ENCODE data around the gene TTC39C. TPM values are rescaled to one million over a fixed set of nuclear protein-coding genes. Genes with fewer than 3 reads are reported as not detected.

TTC39C gene
- total and polyA plus RNA-seq, 2 of the 8 experiments (the other 6 are each of a cell fraction or from before 2014, with no cell fraction given): 8.1 to 79.1 TPM

DNA sequence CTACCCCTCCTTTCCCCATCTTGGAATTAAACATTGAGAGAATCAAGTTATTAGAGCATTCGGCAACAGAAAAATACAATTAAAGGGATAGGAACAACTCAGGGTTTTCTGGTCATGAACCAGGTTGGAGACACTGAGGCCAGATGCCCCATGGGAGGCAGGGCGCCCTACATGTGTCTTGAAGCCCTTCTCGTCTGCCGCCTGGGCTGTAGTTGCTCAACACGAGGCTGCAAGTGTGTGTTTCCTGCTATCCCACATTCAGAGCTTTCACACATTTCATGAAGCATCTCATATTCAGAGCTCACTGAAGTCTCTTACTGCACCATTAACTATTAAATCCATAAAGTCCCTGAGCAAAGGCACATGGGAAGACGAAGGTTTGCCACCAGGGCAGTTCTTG, 28.8 kb downstream of the TTC39C start (continued):
- TF ChIP-seq, protein P1, sequence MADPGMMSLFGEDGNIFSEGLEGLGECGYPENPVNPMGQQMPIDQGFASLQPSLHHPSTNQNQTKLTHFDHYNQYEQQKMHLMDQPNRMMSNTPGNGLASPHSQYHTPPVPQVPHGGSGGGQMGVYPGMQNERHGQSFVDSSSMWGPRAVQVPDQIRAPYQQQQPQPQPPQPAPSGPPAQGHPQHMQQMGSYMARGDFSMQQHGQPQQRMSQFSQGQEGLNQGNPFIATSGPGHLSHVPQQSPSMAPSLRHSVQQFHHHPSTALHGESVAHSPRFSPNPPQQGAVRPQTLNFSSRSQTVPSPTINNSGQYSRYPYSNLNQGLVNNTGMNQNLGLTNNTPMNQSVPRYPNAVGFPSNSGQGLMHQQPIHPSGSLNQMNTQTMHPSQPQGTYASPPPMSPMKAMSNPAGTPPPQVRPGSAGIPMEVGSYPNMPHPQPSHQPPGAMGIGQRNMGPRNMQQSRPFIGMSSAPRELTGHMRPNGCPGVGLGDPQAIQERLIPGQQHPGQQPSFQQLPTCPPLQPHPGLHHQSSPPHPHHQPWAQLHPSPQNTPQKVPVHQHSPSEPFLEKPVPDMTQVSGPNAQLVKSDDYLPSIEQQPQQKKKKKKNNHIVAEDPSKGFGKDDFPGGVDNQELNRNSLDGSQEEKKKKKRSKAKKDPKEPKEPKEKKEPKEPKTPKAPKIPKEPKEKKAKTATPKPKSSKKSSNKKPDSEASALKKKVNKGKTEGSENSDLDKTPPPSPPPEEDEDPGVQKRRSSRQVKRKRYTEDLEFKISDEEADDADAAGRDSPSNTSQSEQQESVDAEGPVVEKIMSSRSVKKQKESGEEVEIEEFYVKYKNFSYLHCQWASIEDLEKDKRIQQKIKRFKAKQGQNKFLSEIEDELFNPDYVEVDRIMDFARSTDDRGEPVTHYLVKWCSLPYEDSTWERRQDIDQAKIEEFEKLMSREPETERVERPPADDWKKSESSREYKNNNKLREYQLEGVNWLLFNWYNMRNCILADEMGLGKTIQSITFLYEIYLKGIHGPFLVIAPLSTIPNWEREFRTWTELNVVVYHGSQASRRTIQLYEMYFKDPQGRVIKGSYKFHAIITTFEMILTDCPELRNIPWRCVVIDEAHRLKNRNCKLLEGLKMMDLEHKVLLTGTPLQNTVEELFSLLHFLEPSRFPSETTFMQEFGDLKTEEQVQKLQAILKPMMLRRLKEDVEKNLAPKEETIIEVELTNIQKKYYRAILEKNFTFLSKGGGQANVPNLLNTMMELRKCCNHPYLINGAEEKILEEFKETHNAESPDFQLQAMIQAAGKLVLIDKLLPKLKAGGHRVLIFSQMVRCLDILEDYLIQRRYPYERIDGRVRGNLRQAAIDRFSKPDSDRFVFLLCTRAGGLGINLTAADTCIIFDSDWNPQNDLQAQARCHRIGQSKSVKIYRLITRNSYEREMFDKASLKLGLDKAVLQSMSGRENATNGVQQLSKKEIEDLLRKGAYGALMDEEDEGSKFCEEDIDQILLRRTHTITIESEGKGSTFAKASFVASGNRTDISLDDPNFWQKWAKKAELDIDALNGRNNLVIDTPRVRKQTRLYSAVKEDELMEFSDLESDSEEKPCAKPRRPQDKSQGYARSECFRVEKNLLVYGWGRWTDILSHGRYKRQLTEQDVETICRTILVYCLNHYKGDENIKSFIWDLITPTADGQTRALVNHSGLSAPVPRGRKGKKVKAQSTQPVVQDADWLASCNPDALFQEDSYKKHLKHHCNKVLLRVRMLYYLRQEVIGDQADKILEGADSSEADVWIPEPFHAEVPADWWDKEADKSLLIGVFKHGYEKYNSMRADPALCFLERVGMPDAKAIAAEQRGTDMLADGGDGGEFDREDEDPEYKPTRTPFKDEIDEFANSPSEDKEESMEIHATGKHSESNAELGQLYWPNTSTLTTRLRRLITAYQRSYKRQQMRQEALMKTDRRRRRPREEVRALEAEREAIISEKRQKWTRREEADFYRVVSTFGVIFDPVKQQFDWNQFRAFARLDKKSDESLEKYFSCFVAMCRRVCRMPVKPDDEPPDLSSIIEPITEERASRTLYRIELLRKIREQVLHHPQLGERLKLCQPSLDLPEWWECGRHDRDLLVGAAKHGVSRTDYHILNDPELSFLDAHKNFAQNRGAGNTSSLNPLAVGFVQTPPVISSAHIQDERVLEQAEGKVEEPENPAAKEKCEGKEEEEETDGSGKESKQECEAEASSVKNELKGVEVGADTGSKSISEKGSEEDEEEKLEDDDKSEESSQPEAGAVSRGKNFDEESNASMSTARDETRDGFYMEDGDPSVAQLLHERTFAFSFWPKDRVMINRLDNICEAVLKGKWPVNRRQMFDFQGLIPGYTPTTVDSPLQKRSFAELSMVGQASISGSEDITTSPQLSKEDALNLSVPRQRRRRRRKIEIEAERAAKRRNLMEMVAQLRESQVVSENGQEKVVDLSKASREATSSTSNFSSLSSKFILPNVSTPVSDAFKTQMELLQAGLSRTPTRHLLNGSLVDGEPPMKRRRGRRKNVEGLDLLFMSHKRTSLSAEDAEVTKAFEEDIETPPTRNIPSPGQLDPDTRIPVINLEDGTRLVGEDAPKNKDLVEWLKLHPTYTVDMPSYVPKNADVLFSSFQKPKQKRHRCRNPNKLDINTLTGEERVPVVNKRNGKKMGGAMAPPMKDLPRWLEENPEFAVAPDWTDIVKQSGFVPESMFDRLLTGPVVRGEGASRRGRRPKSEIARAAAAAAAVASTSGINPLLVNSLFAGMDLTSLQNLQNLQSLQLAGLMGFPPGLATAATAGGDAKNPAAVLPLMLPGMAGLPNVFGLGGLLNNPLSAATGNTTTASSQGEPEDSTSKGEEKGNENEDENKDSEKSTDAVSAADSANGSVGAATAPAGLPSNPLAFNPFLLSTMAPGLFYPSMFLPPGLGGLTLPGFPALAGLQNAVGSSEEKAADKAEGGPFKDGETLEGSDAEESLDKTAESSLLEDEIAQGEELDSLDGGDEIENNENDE (IDR thresholded peaks at IDR 0.05; ENCODE audit: insufficient replicate concordance, low read length): no peak
- TF ChIP-seq EZH2 (IDR thresholded peaks at IDR 0.05; ENCODE audit: low read depth, low read length, severe bottlenecking) (no peak), RAD21 (IDR thresholded peaks at IDR 0.05 in 1 of 2, conservative IDR thresholded peaks at IDR 0.05 in 1 of 2; ENCODE audit: low read depth in 2 of 2, low read length in 2 of 2) (no peak), SAP30 (IDR thresholded peaks at IDR 0.05; ENCODE audit: insufficient read depth, insufficient replicate concordance, low read length) (no peak), HDAC2 (IDR thresholded peaks at IDR 0.05; ENCODE audit: borderline replicate concordance in 1 of 2, low read depth in 2 of 2, low read length in 2 of 2) (no peak), CTBP2 (IDR thresholded peaks at IDR 0.05; ENCODE audit: borderline replicate concordance, insufficient read depth, insufficient read length, low read length) (no peak), JUND (IDR thresholded peaks at IDR 0.05; ENCODE audit: low read length) (no peak), MAFK (IDR thresholded peaks at IDR 0.05; ENCODE audit: low read depth, low read length) (no peak)
- TF ChIP-seq, protein P2, sequence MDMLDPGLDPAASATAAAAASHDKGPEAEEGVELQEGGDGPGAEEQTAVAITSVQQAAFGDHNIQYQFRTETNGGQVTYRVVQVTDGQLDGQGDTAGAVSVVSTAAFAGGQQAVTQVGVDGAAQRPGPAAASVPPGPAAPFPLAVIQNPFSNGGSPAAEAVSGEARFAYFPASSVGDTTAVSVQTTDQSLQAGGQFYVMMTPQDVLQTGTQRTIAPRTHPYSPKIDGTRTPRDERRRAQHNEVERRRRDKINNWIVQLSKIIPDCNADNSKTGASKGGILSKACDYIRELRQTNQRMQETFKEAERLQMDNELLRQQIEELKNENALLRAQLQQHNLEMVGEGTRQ (IDR thresholded peaks at IDR 0.05; ENCODE audit: low read length): no peak

All from H1 (cell line).